Cardiac fibroblast (primary cell): Measurements from ENCODE around the gene LACC1.
A peak's percentile ranks its signal among the peaks of the same experiment; 100 is the strongest.

ENCODE experiments used
- DNase-seq, 2 donors: peaks; one replicate each; pipeline versions ENCODE4 v3.0.0 to v3.0.0-alpha.2; 2010; ENCODE audit warnings: low read depth in 2 of 2
- H3K4me3 ChIP-seq, 2 donors: replicated peaks in 1 of 2; 1 replicate in 1 of 2; 2 replicates in 1 of 2; pipeline ENCODE4 v1.5.1; 2011; ENCODE audit warnings: low read depth in 2 of 2, low read length in 2 of 2, mild to moderate bottlenecking in 2 of 2, moderate library complexity in 1 of 2
- TF ChIP-seq, protein P1 (sequence below): IDR thresholded peaks from one replicate; pipeline ENCODE4 v1.5.1; 2011; ENCODE audit warnings: low read depth, mild to moderate bottlenecking, low read length, inconsistent platforms

Gene LACC1

DNA sequence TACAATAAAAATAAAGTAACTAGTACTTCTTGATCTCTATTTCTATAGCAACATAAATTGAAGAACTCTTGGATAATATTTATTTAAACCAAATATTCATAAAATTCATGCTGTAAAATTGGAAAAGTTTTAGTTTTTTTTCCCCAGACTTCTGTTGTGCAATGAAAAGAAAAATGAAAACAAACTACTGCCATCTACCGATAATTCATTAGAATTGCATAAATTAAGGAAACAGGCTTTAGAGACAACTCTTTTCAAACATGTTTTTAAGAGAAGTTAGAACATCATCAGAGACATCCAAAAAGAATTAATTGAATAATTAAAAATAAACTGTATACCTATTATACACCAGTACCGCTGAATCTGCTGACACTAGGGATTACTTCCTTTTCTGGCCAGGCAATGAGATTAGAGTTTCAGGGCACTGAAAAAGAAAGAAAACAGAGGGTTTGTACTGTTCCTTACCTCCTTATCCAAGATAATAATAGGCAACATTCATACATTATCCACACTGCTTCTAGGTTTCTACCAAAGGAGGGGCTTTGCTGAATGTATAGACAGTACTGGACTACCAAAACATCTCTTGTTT lies 5.1 kb upstream of the LACC1 start:
- DNase-seq = peak; percentile 58 to 67
- TF ChIP-seq, protein P1, sequence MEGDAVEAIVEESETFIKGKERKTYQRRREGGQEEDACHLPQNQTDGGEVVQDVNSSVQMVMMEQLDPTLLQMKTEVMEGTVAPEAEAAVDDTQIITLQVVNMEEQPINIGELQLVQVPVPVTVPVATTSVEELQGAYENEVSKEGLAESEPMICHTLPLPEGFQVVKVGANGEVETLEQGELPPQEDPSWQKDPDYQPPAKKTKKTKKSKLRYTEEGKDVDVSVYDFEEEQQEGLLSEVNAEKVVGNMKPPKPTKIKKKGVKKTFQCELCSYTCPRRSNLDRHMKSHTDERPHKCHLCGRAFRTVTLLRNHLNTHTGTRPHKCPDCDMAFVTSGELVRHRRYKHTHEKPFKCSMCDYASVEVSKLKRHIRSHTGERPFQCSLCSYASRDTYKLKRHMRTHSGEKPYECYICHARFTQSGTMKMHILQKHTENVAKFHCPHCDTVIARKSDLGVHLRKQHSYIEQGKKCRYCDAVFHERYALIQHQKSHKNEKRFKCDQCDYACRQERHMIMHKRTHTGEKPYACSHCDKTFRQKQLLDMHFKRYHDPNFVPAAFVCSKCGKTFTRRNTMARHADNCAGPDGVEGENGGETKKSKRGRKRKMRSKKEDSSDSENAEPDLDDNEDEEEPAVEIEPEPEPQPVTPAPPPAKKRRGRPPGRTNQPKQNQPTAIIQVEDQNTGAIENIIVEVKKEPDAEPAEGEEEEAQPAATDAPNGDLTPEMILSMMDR = peak; percentile 39
- H3K4me3 ChIP-seq = no peak overlapping the region

DNA sequence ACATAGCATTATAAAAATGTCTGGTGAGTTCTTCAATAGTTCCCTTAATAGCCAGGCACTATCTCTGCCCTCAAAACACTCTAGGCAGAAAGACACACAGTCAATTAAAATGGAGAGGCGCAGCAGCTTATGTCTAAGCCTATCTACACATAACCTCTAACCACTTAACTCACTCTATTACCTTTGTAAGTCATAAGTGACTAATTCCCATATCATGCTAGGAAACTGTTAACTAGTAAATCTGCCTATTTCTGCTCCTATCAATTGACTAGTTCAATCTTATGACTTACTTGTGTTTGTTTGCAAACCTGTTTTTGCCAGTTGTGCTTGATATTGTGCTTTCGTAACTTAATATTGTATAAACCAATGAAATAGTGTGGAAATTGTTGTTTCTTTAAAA lies 3.3 kb upstream of the LACC1 start:
- TF ChIP-seq, protein P1 = no peak
- H3K4me3 ChIP-seq = no peak overlapping the region
- DNase-seq = no peak

DNA sequence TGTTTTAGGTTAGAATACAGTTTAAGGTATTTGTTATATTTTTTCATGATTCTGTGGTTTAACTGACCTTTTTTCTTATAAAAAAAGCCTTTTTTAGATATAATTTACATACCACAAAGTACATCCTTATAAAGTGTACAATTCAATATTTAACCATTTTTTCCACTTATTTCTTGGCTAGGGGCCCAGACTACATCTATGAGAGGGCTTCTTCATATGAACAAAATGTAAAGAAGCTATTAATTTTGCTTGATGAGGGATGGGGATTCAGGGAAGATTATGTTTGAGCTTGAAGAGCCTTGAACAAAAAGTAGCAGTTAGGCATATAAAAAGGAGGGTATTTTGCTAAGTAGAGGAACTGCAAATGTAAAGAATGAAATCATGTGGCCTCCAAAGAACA lies 2.4 kb upstream of the LACC1 start:
- DNase-seq = no peak
- TF ChIP-seq, protein P1 = no peak
- no peak overlapping the region for H3K4me3 ChIP-seq

DNA sequence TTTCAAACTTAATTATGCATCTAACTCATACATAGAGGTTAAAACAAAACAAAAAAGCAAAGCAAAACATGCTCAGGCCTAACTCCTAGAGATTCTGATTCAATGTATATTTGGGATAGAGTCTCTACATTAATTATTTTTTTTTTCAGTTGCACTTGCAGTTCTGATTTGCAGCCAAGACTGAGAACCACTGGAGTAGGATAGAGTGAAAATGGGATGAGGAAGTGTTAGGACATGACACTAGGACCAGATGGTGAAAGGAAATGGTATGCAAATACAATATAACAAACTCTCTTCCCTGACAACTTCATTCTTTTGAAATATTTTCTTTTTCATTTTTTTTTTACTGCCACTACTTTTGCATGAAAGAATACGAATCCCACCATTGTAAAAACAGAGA lies 1.9 kb upstream of the LACC1 start:
- H3K4me3 ChIP-seq = no peak overlapping the region
- DNase-seq = no peak
- TF ChIP-seq, protein P1 = no peak

DNA sequence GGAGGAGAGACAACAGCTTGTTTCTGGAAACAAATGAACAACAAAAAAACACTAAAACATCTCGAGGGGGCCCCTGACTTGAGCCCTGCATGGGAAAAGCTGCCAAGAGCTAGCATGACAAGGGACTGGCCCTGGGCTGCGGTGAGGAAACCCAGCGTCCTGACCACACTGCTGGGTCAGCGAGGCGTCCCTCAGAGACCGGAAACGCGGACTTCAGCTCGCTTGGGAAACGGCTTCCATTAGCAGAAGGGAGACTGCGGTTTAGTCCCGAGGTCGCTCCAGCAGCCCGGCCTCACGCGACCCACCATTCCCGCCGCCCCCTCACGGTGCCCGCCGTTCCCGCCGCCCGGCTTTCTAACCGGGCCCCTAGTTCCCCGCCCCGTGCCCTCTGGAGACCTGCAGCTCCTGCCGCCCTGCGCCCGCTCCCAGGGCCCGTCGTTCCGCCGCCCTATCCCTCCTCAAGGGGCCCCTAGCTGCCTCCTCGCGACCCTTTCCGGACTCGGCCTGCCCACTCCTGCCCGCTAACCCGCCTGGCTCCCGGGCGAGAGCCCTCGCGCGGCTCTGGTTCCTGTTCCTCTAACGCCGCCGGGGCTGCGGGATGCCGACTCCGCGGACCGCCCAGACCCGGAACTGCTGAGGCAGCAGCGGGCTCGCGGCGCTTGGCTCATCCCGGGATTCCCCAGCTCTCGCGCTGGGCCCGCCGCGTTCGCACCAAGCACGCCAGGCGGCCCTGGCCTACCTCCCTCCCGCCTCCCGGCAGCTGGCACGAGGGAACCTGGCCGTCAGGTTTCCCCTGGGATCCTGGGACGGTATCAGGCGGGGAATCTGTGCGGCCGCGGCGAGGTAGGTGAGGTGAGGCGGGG lies 581 bp upstream of the LACC1 start, which contains the start of gene CCDC122:
CCDC122 (minus strand) TSS at position 849 of the 863 bp plus-strand sequence. CDS start 10,364 bp downstream, outside the sequence.
- H3K4me3 ChIP-seq = peak within 1 kb of the TSS; percentile 61 to 84
- TF ChIP-seq, protein P1 = no peak
- peak; percentile 83 to 86 for DNase-seq

DNA sequence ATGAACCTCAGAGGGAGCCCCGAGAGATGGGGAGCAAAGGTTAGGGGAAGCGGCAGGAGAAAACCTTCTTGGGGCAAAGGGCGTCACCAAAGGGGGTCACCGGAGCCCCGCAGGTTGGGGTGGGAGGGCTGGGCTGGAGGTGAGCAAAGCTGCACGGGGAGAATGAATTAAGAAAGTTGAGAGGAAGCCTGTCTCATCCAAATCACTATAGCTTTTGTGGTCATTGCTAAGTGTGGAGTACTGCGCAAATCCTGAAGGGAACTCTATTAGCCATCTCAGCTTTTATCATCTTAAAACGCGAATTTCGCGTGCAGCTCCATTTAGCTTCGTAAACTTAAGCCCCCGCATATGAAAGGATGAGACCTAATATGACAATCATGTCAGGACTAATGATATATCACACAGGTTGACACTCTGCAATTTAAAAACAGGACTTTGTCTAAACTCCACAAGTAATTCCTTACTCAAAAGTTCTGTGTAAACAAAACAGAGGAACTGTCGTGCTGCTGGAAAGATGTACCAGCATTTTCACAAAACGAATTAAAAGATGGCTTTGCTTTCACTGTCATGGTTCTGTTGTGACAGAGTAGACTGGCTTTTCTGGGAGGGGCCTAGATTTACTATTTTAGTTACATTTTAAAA lies 631 bp downstream of the LACC1 start:
- no peak for DNase-seq
- TF ChIP-seq, protein P1 = no peak
- peak overlapping the region; percentile 61 to 84 for H3K4me3 ChIP-seq
